ENCODE data around the gene SDK1. TPM values are rescaled to one million over a fixed set of nuclear protein-coding genes. Genes with fewer than 3 reads are reported as not detected.

Gene SDK1
- polyA plus RNA-seq, 10 donors: 1.9 to 6.0 (median 2.7) TPM

- DNase-seq: no peak
Observed at GRCh38 chr7:4045450-4045849, 744.4 kb downstream of the SDK1 start.

- no peak for DNase-seq
Observed at GRCh38 chr7:4045975-4046374, 744.9 kb downstream of the SDK1 start.

GRCh38 chr7:4048336-4048735, 747.3 kb downstream of the SDK1 start:
- DNase-seq: no peak

GRCh38 chr7:4049202-4049601, 748.1 kb downstream of the SDK1 start:
- no peak for DNase-seq

GRCh38 chr7:4050126-4050660, 749.1 kb downstream of the SDK1 start:
- DNase-seq: peak in 1 of 3 donors; percentile 26

- DNase-seq: no peak
Observed at GRCh38 chr7:4051696-4052095, 750.6 kb downstream of the SDK1 start.

- DNase-seq: peak; percentile 74 to 94 (median 88)
Observed at GRCh38 chr7:4052130-4052529, 751.1 kb downstream of the SDK1 start.

GRCh38 chr7:4054158-4054557, 753.1 kb downstream of the SDK1 start:
- no peak for DNase-seq

GRCh38 chr7:4056552-4057288, 755.7 kb downstream of the SDK1 start:
- DNase-seq: no peak

GRCh38 chr7:4057289-4057616, 756.2 kb downstream of the SDK1 start:
- DNase-seq: no peak

GRCh38 chr7:4058158-4058557, 757.1 kb downstream of the SDK1 start:
- no peak for DNase-seq

- DNase-seq: peak in 2 of 3 donors; percentile 40 to 64
Observed at GRCh38 chr7:4065190-4065589, 764.1 kb downstream of the SDK1 start.

GRCh38 chr7:4066206-4066605, 765.2 kb downstream of the SDK1 start:
- DNase-seq: no peak

GRCh38 chr7:4066626-4067475, 765.8 kb downstream of the SDK1 start:
- no peak for DNase-seq

- no peak for DNase-seq
Observed at GRCh38 chr7:4067476-4067760, 766.4 kb downstream of the SDK1 start.

GRCh38 chr7:4067874-4068273, 766.8 kb downstream of the SDK1 start:
- no peak for DNase-seq

GRCh38 chr7:4068286-4068685, 767.2 kb downstream of the SDK1 start:
- no peak for DNase-seq

- no peak for DNase-seq
Observed at GRCh38 chr7:4069268-4070095, 768.4 kb downstream of the SDK1 start.

- no peak for DNase-seq
Observed at GRCh38 chr7:4070214-4070613, 769.2 kb downstream of the SDK1 start.

GRCh38 chr7:4071370-4072058, 770.5 kb downstream of the SDK1 start:
- DNase-seq: no peak

GRCh38 chr7:4072161-4072925, 771.3 kb downstream of the SDK1 start:
- DNase-seq: no peak

Measured in muscle of back (tissue), 11 donors.